Bronchial epithelial cell (primary cell): ENCODE data around the gene EVI5. TPM values are rescaled to one million over a fixed set of nuclear protein-coding genes. Genes with fewer than 3 reads are reported as not detected.
"Not testable (repeated sequence)": the region's sequence is repeated elsewhere in the genome, so short reads cannot be mapped to it uniquely, and the experiment has no call there.

Source experiments
- DNase-seq: peaks from one replicate; pipeline ENCODE4 v3.0.0-alpha.2; 2010; ENCODE audit warnings: low read depth
- FAIRE-seq: peaks from 2 replicates; lab custom pipeline; 2011; peaks lifted over from hg19 to GRCh38; lab: Jason Lieb, UNC
- H3K27me3 ChIP-seq: 2 replicates; pipeline ENCODE4 v1.5.1; 2011; ENCODE audit warnings: low read length; ENCODE audit not compliant: control insufficient read depth, insufficient read depth
- H3K36me3 ChIP-seq: 2 replicates; pipeline ENCODE4 v1.5.1; 2011; ENCODE audit warnings: low read length; ENCODE audit not compliant: control insufficient read depth, insufficient read depth
- H3K4me3 ChIP-seq: 2 replicates; pipeline ENCODE4 v1.5.1; 2011; ENCODE audit warnings: mild to moderate bottlenecking, low read depth, low read length, control low read depth
- total RNA-seq: library from RNA; depleted of rRNA; stranded (reverse); fragments of >200 nt; gene quantifications from 2 replicates; pipeline ENCODE4 v1.2.1, GENCODE V29; 2014
- TF ChIP-seq, protein P1 (sequence below): IDR thresholded peaks from 2 replicates; pipeline ENCODE4 v1.5.1; 2011; ENCODE audit warnings: mild to moderate bottlenecking, moderate library complexity, low read length, control low read depth, inconsistent platforms; ENCODE audit not compliant: insufficient read depth, severe bottlenecking

The EVI5 gene
- total RNA-seq, 1 donor from 2014 or later = 21.1 TPM

DNA sequence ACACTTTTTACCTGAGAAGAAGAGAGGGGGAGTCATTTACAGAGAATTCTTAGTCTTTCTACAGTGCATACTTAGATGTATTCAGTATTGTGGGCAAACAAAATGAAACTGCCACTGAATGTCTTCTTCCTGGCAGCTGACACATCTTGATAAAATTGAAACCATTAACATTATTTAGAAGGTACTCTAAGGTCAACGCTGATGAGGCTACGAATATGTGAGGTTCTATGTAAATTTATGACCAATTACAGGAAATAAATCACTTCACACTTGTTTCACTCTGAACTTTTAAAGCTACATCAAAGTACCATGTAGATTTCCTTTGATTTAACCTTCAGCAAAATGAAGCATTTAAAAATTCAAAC is 246.9 kb downstream of the EVI5 start:
- Histone ChIP-seq H3K36me3 (no peaks in the 10 kb centered on the region), H3K27me3 (no peaks in the 10 kb centered on the region), H3K4me3 (no peak overlapping the region)
- FAIRE-seq (no peak), DNase-seq (no peak)
- TF ChIP-seq, protein P1, sequence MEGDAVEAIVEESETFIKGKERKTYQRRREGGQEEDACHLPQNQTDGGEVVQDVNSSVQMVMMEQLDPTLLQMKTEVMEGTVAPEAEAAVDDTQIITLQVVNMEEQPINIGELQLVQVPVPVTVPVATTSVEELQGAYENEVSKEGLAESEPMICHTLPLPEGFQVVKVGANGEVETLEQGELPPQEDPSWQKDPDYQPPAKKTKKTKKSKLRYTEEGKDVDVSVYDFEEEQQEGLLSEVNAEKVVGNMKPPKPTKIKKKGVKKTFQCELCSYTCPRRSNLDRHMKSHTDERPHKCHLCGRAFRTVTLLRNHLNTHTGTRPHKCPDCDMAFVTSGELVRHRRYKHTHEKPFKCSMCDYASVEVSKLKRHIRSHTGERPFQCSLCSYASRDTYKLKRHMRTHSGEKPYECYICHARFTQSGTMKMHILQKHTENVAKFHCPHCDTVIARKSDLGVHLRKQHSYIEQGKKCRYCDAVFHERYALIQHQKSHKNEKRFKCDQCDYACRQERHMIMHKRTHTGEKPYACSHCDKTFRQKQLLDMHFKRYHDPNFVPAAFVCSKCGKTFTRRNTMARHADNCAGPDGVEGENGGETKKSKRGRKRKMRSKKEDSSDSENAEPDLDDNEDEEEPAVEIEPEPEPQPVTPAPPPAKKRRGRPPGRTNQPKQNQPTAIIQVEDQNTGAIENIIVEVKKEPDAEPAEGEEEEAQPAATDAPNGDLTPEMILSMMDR = no peak

DNA sequence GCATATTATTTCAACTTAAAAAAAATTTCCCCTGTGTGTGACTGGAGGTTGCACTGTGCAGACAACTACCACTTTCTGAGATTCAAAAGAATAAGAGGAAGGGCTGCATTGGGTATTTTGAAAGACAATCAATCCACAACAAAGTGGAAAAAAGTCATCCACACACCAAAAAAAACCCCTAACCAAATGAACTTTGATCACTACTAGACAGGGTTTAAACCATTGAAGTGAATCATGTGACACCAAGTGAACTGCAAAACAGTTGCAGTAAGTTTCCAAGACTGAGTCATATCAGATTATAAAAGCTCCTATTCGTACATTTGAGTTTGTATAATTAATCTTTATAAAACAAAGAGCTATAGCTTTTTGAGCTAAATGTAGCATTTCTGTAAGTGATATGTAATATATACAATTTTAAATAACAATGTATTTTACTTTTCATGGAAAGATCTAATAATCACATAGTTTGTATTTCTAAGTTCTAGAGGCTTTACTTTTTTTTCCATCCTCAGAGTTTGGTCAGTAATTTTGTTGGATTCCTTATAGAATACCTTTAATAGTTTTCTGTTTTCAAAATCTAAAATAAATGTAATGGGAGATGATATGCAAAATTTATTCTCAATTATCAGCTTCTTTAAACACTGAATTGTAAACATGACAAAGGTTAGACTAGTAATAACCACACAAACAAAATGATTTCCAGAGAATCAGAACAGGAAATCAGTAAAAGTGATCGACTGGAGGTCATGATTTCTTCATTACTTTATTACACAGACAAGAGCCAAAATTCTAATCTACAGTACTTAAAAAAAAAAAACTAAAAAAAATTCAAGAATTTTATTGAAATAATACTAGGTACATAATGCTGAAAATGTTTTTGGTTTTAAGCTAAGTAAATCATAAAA is 247.7 kb downstream of the EVI5 start:
- DNase-seq = no peak
- H3K4me3 ChIP-seq = no peak overlapping the region
- TF ChIP-seq, protein P1 = no peak
- no peaks in the 10 kb centered on the region for H3K36me3 ChIP-seq
- no peaks in the 10 kb centered on the region for H3K27me3 ChIP-seq
- no peak for FAIRE-seq

DNA sequence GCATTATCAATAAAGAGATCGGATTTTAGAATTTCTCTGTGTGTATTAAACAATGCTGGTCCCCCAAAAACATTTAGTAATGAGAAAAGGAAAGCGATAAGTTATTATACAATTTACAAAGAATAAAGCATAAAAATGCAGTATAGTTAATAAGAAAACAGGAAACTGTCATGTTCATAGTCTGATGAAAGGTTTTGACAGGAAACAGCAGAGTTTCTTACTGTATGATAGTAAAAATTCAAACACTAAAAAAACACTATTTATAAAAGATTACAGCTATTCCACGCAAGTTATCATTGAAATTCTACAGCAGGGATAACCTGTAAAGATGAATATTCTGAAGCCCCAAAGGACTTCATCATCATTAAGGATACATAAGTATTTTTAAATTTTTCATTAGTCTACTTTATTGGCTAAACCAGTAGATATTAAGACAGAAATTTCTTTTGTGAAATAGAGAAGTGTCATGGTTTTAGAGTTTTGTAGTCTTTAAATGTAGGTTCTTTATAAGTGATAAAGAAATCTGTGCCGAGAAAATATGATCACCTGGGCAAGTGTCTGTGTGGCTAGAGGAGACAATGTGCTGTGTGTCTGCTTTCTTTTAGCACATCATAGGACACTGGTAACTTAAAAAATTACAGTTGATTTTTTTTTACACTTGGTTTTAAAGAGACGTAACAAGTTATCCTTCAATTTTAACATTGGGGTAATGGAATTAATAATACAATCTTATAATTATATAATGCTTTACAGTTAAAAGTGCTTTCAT is 248.5 kb downstream of the EVI5 start:
- Histone ChIP-seq H3K27me3 (no peaks in the 10 kb centered on the region), H3K36me3 (no peaks in the 10 kb centered on the region), H3K4me3 (no peak overlapping the region)
- TF ChIP-seq, protein P1 = no peak
- FAIRE-seq = no peak
- no peak for DNase-seq

DNA sequence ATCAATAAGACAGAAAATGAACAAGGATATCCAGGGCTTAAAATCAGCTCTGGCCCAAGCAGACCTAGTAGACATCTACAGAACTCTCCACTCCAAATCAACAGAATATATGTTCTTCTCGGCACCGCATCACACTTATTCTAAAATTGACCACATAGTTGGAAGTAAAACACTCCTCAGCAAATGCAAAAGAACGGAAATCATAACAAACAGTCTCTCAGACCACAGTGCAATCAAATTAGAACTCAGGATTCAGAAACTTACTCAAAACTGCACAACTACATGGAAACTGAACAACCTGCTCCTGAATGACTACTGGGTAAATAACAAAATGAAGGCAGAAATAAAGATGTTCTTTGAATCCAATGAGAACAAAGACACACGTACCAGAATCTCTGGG is 252.5 kb downstream of the EVI5 start:
- H3K27me3 ChIP-seq, H3K36me3 ChIP-seq, FAIRE-seq, DNase-seq, H3K4me3 ChIP-seq: not testable (repeated sequence)

- H3K27me3 ChIP-seq, H3K36me3 ChIP-seq, DNase-seq, H3K4me3 ChIP-seq, FAIRE-seq: not testable (repeated sequence)
Observed at GRCh38 chr1:92531939-92532338, 253.0 kb downstream of the EVI5 start.

- no peak for FAIRE-seq
- no peak for DNase-seq
- TF ChIP-seq, protein P1 = no peak
- Histone ChIP-seq H3K36me3 (no peaks in the 10 kb centered on the region), H3K27me3 (no peaks in the 10 kb centered on the region), H3K4me3 (no peak overlapping the region)
Observed at GRCh38 chr1:92527670-92528069, 257.2 kb downstream of the EVI5 start.

DNA sequence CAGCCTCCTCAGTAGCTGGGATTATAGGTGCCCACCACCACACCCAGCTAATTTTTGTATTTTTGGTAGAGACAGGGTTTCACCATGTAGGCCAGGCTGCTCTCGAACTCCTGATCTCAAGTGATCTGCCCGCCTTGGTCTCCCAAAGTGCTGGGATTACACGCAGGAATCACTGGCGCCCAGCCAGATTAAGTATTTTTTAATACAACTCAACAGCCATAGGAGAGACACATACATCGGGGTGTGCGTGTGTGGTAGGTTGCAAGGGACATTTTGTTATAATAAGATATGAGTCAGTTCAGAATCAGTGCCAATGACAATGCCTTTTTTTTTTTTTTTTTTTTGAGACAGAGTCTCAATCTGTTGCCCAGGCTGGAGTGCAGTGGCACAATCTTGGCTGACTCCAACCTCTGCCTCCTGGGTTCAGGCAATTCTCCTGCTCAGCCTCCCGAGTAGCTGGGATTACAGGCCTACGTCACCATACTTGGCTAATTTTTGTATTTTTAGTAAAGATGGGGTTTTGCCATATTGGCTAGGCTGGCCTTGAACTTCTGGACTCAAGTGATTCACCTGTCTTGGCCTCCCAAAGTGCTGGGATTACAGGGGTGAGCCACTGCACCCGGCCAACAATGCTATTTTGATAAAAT is 259.8 kb downstream of the EVI5 start:
- not testable (repeated sequence) for FAIRE-seq, H3K36me3 ChIP-seq, DNase-seq, H3K27me3 ChIP-seq, H3K4me3 ChIP-seq
